ENCODE data around the gene PITPNM3. TPM values are rescaled to one million over a fixed set of nuclear protein-coding genes. Genes with fewer than 3 reads are reported as not detected.

Gene PITPNM3
- total RNA-seq, 2 experiments from 2014 or later, result 0.38 to 0.67 TPM

DNA sequence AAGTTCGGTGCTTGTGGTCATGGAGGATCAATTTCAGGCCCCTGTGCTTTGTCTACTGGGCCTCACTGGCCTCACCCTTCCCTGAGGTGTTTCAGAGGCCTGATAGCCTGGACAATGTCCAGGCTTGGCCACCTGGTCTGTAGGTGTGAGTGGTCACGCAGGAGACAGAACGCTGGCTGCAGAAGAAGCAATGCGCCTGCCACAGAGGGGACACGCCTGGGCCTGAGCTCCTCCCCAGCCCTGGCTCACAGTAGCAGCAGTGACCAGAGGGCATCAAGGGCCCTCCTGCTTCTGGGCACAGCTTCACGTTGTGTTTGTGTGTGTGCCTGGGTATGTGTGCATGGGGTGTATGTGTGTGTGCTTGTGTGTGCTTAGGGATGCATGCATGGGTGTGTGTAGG lies 1.9 kb upstream of the PITPNM3 start:
- Mint-ChIP-seq H3K27me3 (ENCODE audit: low read depth) (peaks cover 43% of the 10 kb centered on the region), H3K9me3 (no peaks in the 10 kb centered on the region), H3K4me3 (no peak overlapping the region), H3K27ac (no peak overlapping the region), H3K36me3 (ENCODE audit: low read depth) (no peaks in the 10 kb centered on the region), H3K4me1 (ENCODE audit: low read depth) (peaks cover 10% of the 10 kb centered on the region)
- CTCF ChIA-PET, result interaction anchor here (0.6 kb wide), 1 partner anchor 108 kb away, joined by 3 read pairs; no protein-coding TSS in a partner anchor
- intact Hi-C loops (cut with micrococcal nuclease), result no loop called here
- no peak for DNase-seq

DNA sequence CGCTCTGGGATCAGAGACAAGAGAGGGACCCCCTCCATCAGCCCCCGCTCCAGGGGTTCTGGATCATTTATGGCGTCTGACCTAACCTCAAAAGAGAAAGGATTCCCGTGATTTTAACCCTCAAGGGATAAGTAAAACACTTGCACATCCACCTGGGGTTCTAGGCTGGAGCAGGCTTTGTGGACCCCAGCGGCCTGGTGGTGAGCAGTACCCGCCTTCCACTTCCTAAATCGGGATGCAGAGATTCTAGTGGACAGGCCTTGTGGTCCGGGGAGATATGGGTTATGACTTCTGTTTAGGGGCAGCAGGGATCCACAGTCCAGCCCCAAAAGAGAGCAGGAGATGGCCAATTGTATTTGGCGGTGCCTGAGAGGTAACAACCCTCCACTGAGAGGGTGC lies 684 bp upstream of the PITPNM3 start:
- peaks cover 36% of the 10 kb centered on the region for H3K27me3 Mint-ChIP-seq (ENCODE audit: low read depth)
- intact Hi-C loops (cut with micrococcal nuclease), result no loop called here
- H3K9me3 Mint-ChIP-seq, result no peaks in the 10 kb centered on the region
- CTCF ChIA-PET, result interaction anchor here (0.6 kb wide), 1 partner anchor 83 kb away, joined by 5 read pairs; no protein-coding TSS in a partner anchor
- no peak overlapping the region for H3K4me3 Mint-ChIP-seq
- H3K36me3 Mint-ChIP-seq (ENCODE audit: low read depth), result no peaks in the 10 kb centered on the region
- H3K27ac Mint-ChIP-seq, result no peak overlapping the region
- DNase-seq, result no peak
- H3K4me1 Mint-ChIP-seq (ENCODE audit: low read depth), result peaks cover 10% of the 10 kb centered on the region

DNA sequence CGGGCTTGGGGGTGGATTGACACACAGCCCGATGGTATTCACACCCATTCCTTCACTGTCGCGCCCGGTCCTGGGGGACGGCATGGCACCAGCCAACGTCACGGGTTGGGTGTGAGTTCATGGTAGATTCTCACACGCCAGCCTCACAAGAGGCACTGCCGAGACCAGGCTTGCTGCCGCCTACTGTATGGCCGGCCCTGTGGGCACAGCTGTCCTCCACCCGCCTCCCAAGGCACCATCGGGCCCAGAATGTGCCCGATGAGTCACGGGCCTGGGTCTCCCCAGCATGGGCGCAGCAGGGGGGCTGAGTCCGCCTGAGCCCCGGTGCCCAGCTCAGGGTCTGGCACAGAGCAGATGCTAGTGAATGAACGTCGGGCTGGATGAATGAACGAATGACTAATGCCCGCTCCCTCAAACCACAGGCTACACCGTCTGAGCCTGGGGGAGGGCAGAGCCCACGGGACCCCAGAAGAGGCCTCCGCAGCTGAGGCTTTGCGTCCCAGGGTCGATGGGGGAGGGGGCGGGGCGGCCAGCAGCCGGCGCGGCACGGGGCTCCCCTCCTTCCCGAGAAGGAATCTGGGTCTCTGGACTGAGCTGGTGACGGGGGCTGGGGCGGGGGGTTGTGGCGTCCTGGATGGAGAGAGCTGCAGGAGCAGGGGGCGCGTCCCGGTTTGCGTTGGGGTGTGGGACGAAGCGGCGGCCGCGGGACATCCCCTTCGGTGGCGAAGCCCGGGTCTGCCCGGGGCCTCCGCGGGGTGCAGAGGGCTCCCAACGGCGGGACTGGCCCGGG lies 829 bp downstream of the PITPNM3 start:
- Mint-ChIP-seq H3K4me1 (ENCODE audit: low read depth) (peaks cover 10% of the 10 kb centered on the region), H3K27ac (no peak overlapping the region), H3K9me3 (no peaks in the 10 kb centered on the region), H3K4me3 (peak overlapping the region; percentile 46), H3K36me3 (ENCODE audit: low read depth) (no peaks in the 10 kb centered on the region), H3K27me3 (ENCODE audit: low read depth) (peaks cover 36% of the 10 kb centered on the region)
- intact Hi-C loops (cut with micrococcal nuclease), result no loop called here
- CTCF ChIA-PET, result no interaction called here
- DNase-seq, result peak; percentile 20

DNA sequence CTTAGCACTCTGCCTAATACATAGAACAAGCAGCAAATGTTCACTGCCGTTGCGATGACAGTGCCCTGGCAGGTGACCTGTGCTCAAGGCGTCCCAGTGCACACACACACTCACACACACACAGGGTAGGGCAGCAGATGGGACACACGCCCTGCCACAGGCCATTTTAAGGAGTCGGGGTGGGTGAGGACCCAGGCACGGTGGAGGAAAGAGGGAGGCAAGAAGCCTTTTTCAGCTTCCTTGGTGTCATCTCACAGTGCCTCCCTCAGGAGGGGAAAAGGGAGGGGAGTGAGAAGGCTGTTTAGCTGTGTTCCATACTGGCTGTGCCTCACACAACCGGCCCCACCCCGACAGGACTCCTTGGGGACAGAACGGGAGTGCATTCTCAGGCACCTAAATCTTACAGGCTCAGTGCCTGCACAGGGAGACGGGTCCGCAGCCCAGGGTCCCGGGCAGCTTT lies 1.5 kb downstream of the PITPNM3 start:
- CTCF ChIA-PET, result no interaction called here

DNA sequence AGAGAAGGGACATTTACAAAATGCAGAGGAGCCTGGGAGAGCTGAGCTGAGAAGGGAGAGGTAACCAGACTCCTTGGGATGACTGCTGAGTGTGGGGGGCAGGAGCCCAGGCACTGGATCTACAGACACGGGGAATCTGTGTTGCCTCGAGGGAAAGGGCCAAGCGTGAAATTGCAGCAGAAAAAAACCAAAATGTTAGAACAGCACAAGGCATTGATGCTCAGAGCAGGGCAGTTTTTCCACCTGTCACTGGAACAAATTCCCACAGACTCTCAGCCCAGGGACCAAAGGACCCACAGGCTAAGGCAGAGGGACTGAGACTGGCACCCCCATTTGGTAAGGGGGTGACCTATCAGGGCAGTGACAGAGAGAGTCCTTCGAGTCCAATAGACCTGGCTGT lies 2.0 kb downstream of the PITPNM3 start:
- Mint-ChIP-seq H3K9me3 (no peaks in the 10 kb centered on the region), H3K36me3 (ENCODE audit: low read depth) (no peaks in the 10 kb centered on the region), H3K27ac (no peak overlapping the region), H3K4me1 (ENCODE audit: low read depth) (peaks cover 10% of the 10 kb centered on the region), H3K4me3 (no peak overlapping the region), H3K27me3 (ENCODE audit: low read depth) (peaks cover 32% of the 10 kb centered on the region)
- intact Hi-C loops (cut with micrococcal nuclease), result no loop called here
- no peak for DNase-seq
- CTCF ChIA-PET, result no interaction called here

More for the DNA sequence above, 1.5 kb downstream of the PITPNM3 start:
- Mint-ChIP-seq H3K27ac (no peak overlapping the region), H3K4me3 (no peak overlapping the region), H3K4me1 (ENCODE audit: low read depth) (peaks cover 10% of the 10 kb centered on the region), H3K9me3 (no peaks in the 10 kb centered on the region), H3K36me3 (ENCODE audit: low read depth) (no peaks in the 10 kb centered on the region), H3K27me3 (ENCODE audit: low read depth) (peaks cover 32% of the 10 kb centered on the region)
- DNase-seq, result no peak
- intact Hi-C loops (cut with micrococcal nuclease), result no loop called here

DNA sequence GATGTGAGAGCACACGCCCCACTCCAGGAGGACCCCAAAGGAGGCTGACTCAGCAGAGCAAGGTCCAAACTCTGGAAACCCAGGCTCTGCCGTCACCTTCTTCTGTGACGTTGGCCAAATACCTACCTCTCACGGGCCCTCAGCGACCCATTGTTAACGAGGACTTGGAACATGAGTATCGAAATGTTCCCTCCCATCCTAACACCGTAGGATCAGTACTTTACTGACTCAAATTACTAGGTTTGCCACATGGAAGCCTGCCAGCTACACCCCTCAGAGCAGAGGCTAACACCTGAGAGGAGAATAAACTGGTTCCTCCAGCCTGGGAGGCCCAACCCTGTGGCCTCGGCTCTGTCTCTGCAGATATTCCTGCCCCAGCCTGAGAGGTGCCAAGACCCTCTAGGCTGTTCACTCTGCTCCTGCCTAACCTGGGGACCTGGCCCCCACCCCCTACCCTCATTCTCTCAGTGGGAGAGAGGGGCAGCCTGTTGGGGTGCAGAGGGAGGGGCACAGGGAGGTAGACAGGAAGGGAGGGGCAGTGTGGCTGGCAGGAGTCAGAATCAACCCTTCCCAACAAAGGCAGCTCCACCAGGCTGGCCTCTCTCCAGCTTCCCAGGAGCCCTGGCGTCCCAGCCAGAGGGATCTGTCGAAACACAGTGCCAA lies 4.4 kb downstream of the PITPNM3 start:
- CTCF ChIA-PET, result no interaction called here
- no peak for DNase-seq
- Mint-ChIP-seq H3K36me3 (ENCODE audit: low read depth) (no peaks in the 10 kb centered on the region), H3K9me3 (no peaks in the 10 kb centered on the region), H3K4me3 (no peak overlapping the region), H3K27ac (no peak overlapping the region), H3K27me3 (ENCODE audit: low read depth) (peaks cover 23% of the 10 kb centered on the region), H3K4me1 (ENCODE audit: low read depth) (peaks cover 18% of the 10 kb centered on the region)
- intact Hi-C loops (cut with micrococcal nuclease), result no loop called here

DNA sequence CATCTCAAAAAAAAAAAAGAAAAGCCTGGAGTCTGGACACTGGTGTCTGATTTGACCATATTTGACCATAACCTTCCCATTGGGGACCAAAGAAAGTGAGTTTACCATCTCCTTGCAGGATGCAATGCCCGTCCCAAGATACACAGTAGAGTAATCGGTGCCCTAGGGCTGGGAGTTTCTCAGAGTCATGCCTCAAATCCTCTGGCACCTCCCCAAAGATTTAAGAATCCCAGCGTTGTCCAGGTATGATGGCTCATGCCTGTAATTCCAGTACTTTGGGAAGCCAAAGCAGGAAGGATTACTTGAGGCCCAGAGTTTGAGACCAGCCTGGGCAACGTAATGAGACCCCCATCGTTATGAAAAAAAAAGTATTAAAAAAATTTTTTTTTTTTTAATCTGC lies 5.0 kb downstream of the PITPNM3 start:
- CTCF ChIA-PET, result no interaction called here
- Mint-ChIP-seq H3K27me3 (ENCODE audit: low read depth) (peaks cover 19% of the 10 kb centered on the region), H3K4me1 (ENCODE audit: low read depth) (peaks cover 16% of the 10 kb centered on the region), H3K4me3 (no peak overlapping the region), H3K27ac (no peak overlapping the region), H3K36me3 (ENCODE audit: low read depth) (no peaks in the 10 kb centered on the region), H3K9me3 (no peaks in the 10 kb centered on the region)
- intact Hi-C loops (cut with micrococcal nuclease), result no loop called here
- no peak for DNase-seq

DNA sequence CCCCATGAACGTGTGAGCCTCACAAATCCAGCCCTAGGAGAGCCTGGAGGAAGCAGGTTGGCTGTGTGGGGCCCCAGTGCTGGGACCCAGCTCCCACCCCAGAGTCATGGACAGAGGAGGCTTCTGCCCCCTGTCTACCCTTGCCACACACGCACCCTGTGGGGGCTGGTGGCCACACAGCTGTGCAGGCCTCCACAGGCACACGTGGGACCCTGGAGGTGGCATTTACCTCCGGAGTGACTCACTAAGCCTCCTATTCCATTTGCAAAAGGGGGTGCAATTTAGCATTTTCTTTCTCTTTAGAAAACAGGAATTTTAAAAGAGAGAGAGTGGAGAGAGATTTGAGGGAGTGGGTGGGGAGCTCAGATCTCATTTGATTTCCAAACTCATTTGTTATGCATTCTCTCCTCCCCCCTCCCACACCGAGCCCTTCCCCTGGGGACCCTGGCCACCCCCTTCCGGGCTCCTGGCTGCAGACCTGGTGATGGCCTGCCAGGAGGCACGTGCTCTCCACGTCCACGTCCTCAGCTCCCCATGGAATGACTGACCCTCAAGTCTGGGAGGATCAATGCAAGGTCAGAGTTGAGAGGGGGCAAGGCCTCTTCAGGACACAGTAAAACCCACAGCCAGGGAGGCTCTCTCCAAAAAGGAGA lies 6.8 kb downstream of the PITPNM3 start:
- DNase-seq, result no peak
- Mint-ChIP-seq H3K4me3 (no peak overlapping the region), H3K27me3 (ENCODE audit: low read depth) (peaks cover 9% of the 10 kb centered on the region), H3K9me3 (no peaks in the 10 kb centered on the region), H3K27ac (no peak overlapping the region), H3K36me3 (ENCODE audit: low read depth) (no peaks in the 10 kb centered on the region), H3K4me1 (ENCODE audit: low read depth) (peaks cover 8% of the 10 kb centered on the region)
- CTCF ChIA-PET, result no interaction called here
- intact Hi-C loops (cut with micrococcal nuclease), result loop anchor here (5.0 kb wide), 1 partner anchor 77 kb away; no protein-coding TSS in a partner anchor

DNA sequence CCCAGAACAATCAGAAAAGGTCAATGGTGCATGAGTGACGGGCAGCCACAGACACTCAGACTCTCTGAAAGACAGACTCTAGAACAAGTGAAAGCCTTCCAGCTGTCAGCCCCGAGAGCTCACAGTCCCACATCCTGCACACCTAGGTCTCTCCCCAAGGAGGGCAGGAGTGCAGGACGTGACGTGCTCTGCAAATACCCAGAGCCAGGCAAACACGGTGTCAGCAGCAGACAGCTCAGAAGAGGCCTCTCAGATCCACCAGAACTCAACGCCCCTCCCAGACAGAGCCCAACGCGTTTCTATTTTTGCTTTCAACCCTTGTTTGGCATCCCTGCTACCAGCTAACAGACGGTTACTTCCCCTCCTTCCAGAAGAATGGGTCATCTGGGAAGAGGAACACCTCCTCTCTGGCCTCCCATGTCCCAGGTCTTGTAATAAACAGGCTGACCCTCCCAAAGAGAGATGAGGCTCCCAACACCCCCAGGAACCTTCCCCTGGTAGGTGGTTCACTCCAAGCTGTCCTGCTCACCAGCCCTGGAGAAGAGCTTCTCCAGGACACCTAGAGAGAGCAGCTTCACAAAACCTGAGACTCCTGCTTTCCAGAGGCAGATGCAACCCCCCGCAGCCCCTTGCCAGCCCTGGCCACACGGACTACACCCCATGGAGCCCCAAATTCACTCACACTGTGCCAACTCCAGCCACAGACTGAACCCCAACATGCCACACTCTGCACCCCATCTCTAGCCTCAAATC lies 7.6 kb downstream of the PITPNM3 start:
- CTCF ChIA-PET, result no interaction called here
- Mint-ChIP-seq H3K27me3 (ENCODE audit: low read depth) (peaks cover 1% of the 10 kb centered on the region), H3K4me1 (ENCODE audit: low read depth) (peaks cover 8% of the 10 kb centered on the region), H3K9me3 (no peaks in the 10 kb centered on the region), H3K36me3 (ENCODE audit: low read depth) (no peaks in the 10 kb centered on the region), H3K4me3 (no peak overlapping the region), H3K27ac (no peak overlapping the region)
- peak; percentile 68 for DNase-seq
- intact Hi-C loops (cut with micrococcal nuclease), result loop anchor here (5.0 kb wide), 1 partner anchor 76 kb away; no protein-coding TSS in a partner anchor

DNA sequence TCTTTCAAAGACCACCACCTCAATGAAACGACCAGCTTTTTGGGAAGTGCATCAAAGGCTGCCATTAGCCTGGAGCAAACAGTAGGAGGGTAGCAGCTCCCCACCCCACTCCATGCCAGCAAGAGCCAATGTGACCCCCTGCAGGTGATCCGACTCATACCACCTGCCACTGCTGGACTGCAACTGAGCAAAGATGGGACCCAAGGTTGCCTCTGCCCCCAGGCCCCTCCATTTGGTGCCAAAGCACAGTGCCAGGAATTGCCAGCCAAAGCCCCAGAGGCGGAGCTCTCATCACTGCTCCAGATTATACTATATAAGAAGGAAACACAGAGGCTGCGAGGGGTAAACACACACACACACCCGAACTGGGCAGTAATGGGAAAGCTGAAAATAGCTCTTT lies 8.3 kb downstream of the PITPNM3 start:
- Mint-ChIP-seq H3K27me3 (ENCODE audit: low read depth) (peaks cover 2% of the 10 kb centered on the region), H3K9me3 (no peaks in the 10 kb centered on the region), H3K4me3 (no peak overlapping the region), H3K27ac (no peak overlapping the region), H3K4me1 (ENCODE audit: low read depth) (peaks cover 8% of the 10 kb centered on the region), H3K36me3 (ENCODE audit: low read depth) (no peaks in the 10 kb centered on the region)
- no peak for DNase-seq
- CTCF ChIA-PET, result no interaction called here
- intact Hi-C loops (cut with micrococcal nuclease), result loop anchor here (5.0 kb wide), 1 partner anchor 76 kb away; no protein-coding TSS in a partner anchor

DNA sequence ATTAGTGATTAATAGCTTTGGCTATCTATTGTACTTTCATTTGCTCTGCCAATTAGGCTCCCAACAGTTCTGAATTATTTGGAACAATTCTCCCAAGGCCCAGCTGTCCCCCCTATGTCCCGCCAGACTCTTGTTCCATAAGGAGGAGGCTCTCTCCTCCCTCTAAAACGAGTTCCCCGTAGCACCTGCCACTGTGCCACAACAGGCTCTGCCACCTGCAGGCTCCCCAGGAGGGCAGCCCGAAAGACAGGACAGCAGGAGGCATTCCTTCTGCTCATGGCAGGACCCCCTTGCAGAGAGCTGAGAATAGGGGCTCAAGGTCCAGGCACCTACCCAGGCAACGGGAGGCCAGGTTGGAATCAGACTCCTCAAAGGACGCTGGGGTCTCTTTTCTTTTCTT lies 9.0 kb downstream of the PITPNM3 start:
- Mint-ChIP-seq H3K36me3 (ENCODE audit: low read depth) (no peaks in the 10 kb centered on the region), H3K27ac (no peak overlapping the region), H3K9me3 (no peaks in the 10 kb centered on the region), H3K4me3 (no peak overlapping the region), H3K4me1 (ENCODE audit: low read depth) (peaks cover 8% of the 10 kb centered on the region), H3K27me3 (ENCODE audit: low read depth) (peaks cover 2% of the 10 kb centered on the region)
- CTCF ChIA-PET, result no interaction called here
- DNase-seq, result no peak
- intact Hi-C loops (cut with micrococcal nuclease), result loop anchor here (5.0 kb wide), 1 partner anchor 75 kb away; no protein-coding TSS in a partner anchor

Measured in activated naive CD4-positive, alpha-beta T cell treated with anti-CD3 and anti-CD28 coated beads for 36 hours (primary cell).